LoVo (cell line): ENCODE data around the gene RUNX2.

ENCODE experiments used
- DNase-seq: peaks from one replicate; pipeline ENCODE4 v3.0.0-alpha.2; 2016; ENCODE audit warnings: low spot score

Gene RUNX2

DNA sequence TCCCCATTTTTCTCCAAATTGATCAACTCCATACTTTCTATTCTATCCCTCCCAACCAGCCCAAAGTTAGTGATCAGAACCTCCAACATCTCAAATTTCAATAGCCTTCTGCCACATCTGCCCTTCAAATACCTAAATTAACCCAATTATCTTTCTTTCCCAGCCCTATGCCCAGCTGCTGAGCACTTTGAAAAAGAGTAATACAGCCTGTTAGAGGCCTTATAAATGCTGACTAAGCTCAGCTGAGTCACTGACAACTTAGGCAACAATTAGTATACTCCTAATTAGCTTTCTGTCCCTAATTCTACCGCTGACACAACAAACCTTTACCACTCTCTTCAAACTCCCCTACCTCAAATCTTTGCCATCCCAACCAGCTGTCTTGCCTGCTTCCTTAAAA is 23.5 kb downstream of the RUNX2 start:
- DNase-seq = no peak

DNA sequence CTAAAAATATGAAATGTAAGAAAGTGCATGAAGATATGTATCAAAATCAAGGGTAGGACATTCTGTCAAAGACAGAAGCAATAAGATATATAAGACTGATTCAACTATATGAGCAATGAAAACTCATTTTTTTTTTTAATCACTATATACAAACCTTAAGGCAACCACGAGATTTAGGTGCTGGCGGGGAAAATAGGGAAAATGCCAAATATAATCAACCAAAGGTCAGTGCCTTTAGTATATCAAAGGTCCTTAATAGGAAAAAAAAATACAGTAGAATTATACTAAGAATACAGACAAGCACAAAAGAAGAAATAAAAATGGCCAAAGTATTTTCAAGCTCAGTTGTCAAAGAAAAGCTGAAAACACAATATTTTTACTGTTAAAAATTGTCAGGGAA is 25.5 kb downstream of the RUNX2 start:
- no peak for DNase-seq

DNA sequence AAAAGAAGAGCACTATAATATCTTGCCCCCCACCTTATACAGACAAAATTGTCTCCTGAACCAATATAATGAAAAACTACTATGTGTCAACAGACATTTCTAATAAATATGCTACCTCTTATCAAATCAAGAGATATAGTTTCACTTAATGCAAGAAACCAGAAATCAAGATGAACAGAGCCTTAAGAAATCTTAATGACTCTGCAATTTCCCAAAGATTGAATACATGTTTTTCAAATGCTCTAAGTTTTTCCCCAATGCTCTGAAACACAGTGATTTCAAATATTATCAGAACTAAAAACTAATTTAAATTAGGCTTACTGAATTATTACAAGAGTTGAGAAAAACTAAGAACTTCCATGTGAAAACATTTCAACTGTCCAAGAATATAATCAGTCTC is 36.3 kb downstream of the RUNX2 start:
- no peak for DNase-seq

DNA sequence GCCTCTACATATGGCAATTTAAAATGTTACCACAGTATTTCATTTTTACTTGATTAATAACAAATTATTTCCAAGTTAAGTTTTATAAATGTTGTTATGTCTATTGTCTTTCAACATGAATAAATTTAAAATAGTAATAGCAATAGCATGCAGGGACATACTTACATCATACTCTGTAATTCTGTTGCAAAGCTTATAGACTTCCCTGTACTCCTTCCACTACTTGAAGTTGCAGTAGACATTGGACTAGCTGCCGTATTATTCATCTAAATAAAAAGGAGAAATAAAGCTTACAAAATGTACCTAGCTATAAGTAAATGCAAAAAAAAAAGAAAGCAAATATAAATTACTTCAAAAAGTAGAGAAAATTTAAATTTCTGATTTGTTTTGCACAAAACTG is 36.9 kb downstream of the RUNX2 start:
- no peak for DNase-seq

DNA sequence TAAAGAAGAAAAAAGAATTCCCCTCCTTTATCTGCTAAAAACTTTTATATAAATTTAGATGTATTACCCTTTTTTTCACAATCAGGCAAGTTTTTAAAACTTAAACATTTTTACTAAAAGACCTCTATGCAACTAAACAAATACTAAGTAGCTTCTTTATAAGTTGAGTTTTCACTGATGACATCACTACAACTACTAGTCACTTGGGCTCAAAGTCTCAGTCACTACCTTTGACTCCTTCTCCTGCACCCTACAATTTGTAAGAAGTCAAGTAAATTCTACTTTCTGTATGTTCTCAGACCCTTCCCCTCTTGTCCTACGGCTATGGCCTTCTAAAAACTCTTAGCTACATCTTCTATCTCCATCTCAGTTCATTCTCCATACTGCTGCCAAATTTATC is 38.4 kb downstream of the RUNX2 start:
- DNase-seq = no peak

DNA sequence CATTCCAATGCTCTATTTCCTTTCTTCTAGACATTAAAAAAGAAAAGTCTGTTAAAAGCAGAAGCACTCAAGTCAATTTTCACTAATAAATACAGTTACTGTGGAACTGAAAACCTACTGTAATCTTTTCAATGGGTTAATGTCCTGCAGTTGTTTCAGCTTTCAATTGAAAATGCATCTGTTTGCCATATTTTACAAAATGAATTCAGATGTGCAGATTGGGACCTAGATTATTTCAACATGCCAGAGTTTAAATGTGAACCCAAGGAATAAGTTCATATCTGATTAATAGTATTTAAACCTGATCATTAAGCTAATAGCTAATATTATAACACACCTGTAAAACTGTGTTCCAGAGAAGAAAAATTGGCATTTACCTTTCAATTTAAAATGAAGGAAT is 39.9 kb downstream of the RUNX2 start:
- DNase-seq = no peak

DNA sequence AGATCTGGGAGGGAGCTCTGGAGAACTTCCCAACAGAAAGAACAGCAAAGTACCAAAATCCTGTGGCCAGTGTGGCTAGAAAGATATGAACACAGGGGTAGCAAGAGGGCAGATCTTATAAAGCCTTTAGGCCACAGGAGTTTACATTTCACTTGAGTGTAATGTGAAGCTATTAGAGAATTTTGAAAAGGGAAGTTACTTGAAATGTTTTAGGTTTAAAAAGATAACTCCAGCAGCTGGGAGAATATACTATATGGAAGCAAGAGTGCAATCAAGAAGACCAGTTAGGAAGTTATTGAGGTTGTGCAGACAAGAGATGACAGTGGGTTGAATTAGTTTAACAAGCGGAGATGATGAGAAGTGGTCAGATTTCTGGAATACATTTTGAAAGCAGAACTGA is 41.7 kb downstream of the RUNX2 start:
- DNase-seq = no peak

DNA sequence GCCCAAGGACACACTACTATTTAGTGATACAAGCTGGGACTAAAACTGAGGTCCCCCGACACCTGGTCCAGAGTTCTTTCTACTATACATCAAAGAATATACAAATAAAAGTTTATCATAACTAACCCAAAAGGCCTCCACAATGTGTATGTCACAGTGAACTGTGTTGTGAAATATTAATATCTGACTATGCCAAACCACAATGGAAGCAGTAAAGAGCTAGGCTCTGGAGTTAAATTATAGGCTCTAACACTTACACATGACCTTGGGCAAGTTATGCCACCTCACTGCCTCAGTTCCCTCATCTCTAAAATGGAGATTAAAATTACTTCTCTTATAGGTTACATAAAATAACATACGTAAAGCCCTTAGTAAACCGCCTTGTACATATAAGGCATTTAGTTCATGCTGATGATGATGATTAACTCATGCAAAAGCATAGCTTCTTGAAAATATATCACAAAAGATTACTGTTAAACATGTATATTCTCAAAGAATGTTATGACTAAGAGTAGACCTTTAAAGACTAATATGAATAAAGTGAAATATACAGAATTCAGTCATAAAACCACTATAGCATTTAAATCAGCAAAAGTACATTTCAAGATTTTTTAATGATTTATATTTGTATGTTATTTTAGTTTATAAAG is 43.9 kb downstream of the RUNX2 start:
- no peak for DNase-seq

DNA sequence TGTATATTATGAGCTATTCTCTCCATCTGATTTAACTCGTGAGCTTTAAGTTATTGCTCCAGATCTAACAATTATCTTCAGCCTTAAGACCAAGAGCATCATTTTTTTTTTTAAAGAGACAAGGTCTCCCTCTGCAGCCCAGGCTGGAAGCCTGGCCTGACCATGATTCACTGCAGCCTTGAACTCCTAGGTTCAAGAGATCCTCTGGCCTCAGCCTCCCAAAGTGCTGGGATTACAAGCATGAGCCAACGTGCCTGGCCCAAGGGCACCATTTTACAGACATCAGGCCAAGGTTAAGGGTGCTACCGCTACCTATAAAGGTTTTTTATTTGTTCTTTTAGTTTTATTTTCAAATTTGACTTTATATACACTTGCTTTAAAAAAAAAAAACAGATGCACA is 47.3 kb downstream of the RUNX2 start:
- no peak for DNase-seq

DNA sequence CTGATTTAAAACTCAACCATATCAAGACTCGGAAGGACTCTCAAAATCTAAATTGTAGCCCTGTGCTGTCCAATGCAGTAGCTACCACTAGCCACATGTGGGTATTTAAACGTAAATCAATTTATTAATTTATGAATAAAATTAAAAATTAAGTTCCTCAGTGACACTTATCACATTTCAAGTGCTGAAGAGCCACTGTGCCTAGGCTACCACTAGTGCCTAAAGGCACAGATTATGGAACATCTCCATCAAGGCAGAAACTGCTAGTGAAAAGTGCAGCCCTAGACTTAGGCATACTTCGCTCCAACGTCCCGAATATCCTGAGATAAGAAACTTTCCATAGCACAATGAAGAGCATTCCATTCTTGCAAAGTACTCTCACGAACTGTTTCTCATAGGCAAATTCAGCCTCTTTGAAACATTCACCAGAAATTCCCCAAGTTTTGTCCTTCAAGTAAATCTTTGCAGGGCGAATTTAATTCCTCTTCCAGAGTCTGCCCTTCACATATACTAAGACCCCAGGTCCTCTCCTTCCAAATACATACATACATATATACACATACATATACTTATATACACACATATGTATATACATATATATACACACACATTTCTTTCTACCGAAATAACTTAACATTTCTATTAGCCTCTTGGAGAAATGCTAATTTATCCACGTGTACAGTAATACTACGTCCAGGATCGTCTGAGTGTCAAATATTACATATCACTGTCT is 48.3 kb downstream of the RUNX2 start:
- no peak for DNase-seq

DNA sequence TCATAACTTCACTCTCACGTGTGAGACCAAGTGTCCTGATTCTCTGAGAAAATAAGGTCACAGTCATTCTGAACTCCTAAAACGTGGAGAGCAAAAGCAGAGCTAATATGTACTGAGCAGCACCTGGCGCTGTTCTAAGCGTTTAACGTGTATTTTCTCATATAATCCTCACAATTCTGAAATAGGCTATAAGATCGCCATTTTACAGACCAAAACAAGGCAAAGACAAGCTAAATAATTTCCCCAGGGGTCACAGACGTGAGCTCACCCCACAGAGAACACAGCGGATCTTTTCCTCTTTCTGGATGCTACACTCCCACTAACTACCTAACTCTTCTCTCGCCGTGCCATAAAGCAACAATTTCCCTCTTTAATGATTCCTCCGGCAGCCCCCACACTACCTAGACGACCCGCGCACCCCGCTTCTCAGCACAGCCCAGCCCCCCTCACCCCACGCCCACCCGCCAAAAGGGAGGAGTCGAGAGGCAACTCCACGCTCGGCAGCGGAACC is 49.0 kb downstream of the RUNX2 start:
- no peak for DNase-seq

DNA sequence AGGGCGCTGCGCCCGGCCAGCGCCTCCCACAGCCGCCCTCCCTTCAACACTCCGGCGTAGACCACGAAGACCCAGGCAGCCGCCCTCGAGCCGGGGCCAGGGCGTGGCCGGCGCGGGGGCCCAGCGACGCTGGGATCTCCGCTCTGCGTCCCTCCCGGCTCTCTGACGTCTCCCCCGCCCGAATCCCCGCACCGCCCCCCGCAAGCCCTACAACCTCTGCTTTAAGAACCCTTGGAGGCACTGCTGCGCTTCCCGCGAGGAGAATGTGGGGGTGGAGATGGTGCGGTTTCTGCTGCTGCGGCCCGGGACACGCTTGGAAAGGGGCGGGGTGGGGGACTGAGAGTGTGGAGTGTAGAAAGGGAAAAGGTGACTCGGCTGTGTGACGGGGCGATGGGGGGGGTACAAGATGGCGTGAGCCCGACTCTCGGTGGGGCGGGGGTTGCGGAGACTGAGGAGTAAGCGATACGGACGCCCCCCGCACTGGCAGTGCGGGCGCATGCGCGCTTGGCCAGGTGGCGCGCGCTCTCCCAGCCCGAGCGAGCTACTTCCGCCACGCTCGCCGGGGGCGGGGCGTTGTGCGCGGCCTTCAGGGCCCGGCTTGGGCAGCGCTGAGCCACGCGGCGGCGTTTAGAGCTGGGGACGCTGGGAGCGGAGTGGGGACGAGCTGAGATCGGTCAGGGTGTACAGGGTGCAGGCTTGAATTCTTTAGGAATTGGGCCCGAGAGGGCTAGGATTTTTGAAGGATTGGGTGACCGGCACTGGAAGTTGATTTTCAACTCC is 49.6 kb downstream of the RUNX2 start, which contains the start of gene SUPT3H:
TSS of gene SUPT3H (minus strand) at position 381 of the 780 bp plus-strand sequence.
- DNase-seq = peak; percentile 95

DNA sequence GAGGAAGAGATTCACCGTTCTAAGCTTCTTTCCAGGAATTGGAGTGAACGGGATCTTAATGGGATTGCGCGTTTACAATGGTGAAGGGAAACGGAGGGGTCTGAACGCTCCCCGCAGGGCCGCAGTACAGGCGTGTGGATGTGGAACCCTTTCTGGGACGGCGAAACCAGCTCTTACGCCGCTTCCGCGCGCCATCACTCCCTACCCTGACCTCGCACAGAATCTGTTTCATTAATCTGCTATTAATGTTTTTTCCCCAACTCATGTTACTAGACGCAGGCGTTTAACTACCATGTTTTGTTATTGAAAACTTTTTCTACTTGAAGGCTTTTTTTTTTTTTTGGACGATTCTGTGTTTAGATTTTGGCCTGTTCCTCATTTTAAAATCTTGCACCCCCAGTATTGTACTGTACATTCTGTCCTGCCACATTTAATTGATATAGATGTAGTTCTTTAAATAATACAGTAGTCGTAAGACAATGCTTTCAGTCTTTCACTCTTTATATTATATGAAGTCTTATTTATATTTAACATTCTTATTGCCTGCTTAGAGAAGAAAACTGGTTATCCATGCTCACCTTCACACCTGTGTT is 50.3 kb downstream of the RUNX2 start:
- DNase-seq = no peak

DNA sequence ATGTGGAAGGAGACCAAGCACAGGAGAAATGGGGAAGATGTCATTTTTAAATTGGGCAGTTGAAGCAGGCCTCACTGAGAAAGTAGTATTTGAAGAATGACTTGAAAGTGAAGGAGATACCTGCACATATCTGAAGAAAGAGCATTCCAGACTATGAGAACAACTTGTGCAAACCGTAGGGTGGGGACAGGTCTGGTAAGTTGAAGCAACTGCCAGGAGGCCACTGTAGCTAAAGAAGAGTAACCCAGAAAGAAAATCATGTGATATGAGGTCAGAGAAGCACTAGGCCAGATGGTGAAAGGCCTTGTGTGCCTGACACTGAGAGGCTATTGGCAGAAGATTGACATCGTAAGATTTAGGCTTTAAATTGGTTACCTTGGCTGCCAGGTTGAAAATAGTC is 54.3 kb downstream of the RUNX2 start:
- no peak for DNase-seq

DNA sequence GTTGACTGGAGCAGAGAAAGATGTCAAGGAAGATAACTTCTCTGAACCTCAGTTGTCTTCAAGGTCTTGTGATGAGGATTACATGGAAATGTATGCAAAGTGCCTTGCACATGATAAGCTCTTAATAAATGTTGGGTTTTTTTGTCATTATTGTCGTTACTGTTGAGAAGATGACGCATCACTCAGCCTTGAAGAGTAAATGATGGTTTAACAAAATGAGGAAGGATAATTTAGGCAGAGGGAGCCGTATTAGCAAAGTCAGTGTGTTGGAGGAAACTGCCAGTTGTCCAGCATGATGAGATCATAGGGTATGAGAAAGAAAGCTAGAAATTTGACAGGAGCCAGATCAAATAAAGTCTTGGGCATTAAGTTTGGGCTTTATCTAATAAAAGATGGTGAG is 58.4 kb downstream of the RUNX2 start:
- no peak for DNase-seq

DNA sequence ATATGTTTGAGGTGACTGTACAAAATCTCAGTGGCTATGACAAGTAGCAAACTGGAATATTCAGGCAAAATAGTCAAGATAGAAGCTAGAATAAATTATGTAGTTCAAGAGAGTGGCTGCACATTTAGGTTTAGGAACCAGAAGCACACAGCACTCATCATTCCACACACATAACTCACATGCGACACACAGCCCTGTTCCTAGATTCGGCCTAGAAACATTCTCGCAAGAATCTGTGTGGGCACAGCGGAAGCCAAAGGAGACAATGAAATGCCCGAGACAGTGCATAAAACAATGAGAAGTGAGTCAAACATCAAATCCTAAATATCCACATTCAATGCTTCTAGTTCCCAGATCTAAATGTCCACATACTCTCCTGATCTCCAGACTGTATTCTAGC is 59.1 kb downstream of the RUNX2 start:
- DNase-seq = no peak

DNA sequence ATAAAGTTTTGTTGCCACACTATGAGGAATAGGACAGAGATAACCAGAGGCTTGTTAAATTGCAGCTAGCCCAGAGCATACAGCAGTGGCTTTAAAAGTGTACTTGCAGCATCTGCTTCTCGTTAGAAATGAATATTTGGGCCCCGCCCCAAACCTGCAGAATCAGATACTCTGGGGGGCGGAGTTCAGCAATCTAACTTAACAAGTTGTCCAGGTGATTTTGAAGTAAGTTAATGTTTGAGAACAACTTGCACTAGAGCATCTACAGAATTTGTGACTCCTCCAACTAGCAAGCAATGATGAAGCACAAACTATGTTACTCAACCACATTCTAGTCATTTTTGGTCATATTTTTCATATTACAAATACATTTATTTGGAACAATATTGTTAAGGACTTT is 60.2 kb downstream of the RUNX2 start:
- DNase-seq = no peak

DNA sequence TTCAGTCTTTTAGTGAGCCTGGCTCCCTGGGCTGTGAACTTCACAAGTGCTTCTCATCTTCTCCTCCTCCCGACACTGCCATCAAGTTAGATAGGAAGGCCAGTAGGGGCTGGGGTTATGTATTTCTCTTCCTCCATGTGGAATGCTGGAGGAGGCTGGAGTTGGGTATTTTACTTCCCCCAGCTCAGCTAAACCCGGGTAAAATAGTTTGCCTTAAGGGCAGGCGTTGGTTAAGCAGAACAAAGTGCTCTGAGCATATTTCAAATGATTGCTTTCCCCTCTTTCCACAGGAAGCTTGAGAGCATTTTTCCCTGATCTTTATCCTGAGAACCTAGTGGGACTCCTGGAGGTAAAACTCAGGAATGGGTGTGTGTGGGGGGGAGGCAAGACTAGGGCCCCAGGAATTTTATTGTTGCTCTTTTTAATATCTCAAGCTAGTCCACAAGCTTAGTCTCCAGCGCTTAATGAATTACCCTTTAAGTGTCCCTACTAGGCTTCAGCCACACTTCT is 66.5 kb downstream of the RUNX2 start:
- no peak for DNase-seq

DNA sequence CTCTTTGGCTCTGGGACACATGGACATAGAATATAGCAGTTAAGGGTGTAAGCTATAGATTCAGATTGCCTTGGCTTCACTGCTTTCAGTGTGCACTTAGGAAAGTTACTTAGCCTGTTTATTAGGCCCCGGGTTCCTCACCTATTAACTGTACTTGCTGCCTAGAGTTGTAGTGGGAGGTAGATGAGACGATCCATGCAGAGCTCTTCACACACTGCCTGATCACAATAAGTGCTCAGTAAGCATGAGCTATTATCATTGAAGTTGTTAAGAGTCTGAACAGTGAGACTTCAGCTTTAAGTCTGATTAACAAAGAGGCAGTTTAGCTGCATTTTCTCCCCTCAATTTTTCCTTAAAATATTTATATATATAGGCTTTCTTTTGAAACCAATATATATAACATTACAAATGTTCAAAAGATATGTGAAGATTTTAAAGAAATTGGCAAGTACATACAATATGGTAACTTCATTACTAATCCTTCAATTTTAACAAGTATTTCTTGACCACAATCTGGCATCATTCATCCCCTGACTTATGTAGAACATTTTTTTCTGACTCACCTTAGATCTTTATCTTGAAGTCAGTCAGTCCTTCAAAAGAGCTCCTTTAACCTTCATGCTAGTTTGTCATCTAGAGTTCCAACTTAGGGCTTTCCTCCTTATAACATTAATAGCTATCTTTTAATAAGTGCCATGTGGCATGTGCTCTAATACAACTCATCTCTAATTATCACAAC is 70.1 kb downstream of the RUNX2 start:
- DNase-seq = peak; percentile 46

DNA sequence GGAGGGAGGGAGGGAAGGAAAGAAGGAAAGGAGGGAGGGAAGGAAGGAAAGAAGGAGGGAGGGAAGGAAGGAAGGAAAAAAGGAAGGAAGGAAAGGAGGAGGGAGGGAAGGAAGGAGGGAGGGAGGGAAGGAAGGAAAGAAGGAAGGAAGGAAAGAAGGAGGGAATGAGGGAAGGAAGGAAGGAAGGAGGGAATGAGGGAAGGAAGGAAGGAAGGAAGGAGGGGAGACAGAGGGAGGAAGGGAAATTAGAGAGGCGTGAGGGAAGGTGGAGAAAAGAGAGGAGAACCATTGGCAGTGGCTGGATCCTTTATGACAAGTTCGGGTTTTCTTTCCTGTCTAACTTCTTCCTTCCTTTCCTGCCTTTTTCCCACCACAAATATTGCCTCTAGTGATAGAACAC is 71.9 kb downstream of the RUNX2 start:
- DNase-seq = no peak

DNA sequence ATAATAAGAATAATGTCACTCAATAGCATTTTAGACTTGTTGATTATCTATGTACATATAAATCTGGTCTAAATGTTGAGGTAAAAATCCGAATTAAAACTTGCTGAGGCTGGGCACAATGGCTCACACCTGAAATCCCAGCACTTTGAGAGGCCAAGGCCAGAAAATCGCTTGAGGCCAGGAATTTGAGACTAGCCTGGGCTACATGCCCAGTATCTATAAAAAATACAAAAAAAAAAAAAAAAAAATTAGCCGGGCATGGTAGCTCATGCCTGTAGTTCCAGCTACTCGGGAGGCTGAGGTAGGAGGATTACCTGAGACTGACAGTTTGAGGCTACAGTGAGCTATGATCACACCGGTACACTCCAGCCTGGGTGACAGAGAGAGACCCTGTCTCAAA is 83.8 kb downstream of the RUNX2 start:
- no peak for DNase-seq

DNA sequence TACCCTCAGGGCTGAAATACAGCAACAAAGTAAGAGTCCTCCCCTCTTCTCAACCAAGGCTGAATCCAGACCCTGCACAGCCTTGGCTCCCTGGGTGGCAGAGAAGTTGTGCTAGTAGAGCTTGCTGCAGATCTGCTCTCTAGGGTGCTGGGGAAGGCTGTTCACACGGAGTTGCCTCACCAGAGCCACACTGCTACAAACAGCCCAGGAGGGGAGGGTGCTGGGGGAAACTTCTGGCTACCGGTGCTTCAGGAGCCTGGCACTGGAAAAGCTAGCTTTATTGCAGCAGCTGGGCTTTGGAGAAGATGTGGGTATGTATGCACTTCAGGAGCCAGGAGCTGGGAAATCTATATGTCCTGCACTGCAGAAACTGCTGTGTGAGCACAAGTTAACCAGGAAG is 87.2 kb downstream of the RUNX2 start:
- no peak for DNase-seq
